HG02610 (cell line): Measurements from ENCODE around the gene C19orf53.
"Not testable (repeated sequence)": the region's sequence is repeated elsewhere in the genome, so short reads cannot be mapped to it uniquely, and the experiment has no call there.

Experiments used
- ATAC-seq: cut with Tn5 transposase; IDR thresholded peaks from one replicate; pipeline ENCODE4 v1.9.1; 2021; ENCODE audit warnings: mild to moderate bottlenecking, moderate library complexity; ENCODE audit not compliant: unreplicated experiment

C19orf53 gene

DNA sequence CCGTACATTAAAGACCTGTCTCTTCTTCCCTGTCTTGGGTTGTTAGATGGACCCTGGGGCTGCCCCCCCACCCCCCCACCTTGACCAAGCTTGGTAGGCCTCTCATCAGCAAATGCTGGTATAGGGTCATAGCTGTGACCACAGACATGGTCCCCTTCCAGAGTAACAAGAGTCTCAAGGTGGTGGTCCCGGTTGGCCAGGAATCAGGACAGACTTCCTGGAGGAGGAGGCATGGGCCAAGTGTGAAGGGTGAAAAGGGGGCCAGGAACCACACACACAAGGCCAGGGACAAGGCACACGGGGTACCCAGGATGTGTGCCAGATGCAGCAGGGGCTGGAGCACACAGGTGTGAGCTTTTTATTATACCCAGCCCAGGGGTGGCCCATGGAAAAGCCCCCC, 11.0 kb upstream of the C19orf53 start:
- ATAC-seq = no peak

DNA sequence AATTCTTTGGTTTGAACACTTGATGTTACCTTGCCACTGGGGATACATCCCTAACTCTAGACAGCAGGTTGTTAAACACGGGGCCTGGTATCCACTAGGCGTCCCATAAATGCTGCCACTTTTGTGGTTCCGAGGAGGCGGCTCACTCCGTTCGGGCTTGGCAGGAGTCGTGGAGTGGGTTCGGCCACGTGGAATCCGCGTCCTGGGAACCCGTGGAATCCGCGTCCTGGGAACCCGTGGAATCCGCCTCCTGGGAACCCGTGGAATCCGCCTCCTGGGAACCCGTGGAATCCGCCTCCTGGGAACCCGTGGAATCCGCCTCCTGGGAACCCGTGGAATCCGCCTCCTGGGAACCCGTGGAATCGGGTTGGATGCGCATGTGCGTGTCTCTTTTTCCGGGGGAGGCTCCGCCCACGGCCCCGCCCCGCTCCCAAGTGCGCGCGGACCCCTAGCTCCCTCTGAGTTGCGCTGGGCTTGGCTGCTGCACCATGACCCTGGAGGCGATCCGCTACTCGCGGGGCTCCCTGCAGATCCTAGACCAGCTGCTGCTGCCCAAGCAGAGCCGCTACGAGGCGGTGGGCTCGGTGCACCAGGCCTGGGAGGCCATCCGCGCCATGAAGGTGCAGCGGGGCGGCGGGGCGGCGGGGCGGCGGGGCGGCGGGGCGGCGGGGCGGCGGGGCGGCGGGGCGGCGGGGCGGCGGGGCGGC, 10.0 kb upstream of the C19orf53 start, which contains the start of gene MRI1:
MRI1 (plus strand) TSS at position 422 of the 707 bp plus-strand sequence; CDS start at position 489, 67 bp downstream.
- ATAC-seq = peak; percentile 54

DNA sequence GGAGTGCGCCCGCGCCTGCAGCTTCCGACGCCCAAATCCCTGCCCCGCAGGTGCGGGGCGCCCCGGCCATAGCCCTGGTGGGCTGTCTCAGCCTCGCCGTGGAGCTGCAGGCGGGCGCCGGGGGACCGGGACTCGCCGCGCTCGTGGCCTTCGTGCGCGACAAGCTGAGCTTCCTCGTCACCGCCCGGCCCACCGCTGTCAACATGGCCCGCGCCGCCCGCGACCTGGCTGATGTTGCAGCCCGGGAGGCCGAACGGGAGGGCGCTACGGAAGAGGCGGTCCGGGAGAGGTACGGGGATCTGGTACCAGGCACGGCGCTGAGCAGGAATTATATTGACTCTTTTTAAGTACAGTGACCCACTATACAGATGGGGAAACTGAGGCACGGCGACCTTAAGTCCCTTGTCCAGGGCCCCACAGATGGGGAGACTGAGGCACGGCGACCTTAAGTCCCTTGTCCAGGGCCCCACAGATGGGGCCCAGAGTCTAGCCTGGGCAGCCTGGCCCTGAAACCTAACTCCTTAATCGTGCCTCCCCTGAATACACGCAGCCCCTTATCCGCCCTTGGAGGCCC, 9.3 kb upstream of the C19orf53 start:
- ATAC-seq = no peak

DNA sequence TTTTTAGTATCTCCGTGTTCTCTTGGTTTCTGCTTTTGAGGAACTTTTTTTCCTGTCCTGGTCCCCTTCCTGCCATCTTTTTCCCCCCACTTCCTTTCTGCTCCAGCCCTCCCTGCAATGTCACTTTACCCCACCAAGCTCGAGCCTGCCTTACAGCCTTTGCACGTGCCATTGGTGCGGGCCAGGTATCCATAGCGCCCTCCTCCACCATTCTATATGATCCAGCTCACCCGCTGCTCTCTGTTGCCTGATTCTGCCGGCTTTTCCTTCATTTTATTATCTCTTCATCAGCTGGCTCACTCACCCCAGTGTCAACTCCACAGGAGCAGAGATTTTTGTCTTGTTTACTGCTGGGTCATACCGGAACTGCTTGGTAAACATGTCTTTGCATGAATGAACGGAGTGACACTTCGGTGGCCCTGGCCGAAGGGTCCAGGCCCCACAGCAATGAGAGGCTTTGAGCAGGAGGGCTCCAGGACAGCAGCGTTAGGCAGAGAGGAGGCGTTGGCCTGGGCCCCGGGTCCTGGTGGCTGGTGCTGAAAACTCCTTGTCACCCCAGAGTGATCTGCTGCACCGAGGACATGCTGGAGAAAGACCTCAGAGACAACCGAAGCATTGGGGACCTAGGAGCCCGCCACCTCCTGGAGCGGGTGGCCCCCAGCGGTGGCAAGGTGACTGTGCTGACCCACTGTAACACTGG, 8.7 kb upstream of the C19orf53 start:
- no peak for ATAC-seq

DNA sequence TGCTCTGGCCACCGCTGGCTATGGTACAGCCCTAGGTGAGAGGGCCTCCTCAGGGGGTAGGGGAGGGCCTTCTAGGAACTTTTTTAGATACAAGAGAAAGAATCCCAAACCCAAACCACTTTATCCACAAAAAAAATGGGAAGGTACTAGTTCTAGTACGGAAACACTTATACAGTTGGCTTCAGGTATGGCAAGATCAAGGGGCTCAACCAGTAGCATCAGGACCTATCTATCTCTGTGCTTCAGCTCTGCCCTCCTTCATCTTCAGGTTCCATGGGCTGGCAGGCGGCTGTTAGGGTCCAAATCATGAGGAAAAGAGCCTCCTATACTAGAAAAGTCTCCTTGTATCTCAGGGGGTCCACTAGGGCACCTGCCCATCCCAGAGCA, 8.2 kb upstream of the C19orf53 start:
- no peak for ATAC-seq

DNA sequence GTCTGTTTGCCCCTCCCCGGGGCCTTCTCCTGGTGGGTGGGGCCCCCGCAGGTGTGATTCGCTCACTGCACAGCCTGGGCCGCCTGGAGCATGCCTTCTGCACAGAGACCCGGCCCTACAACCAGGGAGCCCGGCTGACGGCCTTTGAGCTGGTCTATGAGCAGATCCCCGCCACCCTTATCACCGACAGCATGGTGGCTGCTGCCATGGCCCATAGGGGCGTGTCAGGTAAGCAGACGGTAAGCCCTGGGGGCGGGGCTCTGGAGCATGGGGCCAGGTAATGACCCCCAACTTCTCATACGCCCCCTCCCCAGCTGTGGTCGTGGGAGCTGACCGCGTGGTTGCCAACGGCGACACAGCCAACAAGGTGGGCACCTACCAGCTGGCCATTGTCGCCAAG, 5.7 kb upstream of the C19orf53 start:
- ATAC-seq = no peak

DNA sequence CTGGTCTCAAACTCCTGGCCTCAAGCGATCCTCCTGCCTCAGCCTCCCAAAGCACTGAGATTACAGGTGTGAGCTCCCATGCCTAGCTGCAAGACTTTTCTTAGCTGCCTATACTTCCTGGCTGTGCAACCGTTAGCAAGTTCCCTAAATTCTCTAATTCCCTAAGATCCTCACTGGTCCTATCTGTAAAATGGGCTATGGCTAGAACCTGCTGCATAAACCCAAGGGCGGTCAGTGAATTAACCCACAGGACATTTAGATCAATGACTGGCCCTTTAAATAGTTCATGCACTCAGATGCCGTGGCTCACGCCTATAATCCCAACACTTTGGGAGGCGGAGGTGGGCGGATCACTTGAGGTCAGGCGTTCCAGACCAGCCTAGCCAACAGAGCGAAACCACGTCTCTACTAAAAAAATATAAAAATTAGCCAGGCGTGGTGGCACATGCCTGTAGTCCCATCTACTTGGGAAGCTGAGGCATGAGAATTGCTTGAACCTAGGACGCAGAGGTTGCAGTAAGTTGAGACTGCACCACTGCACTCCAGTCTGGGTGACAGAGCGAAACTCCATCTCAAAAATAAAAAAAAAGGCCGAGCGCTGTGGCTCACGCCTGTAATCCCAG, 4.1 kb upstream of the C19orf53 start:
- ATAC-seq = no peak

DNA sequence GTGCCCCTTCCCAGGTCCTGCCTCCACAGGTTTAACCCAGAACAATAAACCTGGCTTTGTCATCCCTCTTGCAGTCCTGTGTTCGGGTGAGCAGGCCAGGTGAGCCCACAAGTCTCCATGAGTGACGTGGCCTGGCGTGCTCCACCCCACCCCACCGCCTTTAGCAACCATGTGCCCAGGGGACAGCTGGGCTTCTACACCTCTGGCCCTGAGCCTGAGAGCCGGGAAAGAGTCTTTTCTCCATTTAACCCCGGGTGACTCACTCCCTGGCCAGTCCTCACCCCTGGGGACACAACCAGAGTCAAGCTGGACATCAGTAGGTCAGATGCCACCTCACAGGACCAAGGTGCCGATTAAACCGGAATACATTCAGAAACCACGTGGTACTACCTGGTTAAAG, 4.1 kb downstream of the C19orf53 start:
- no peak for ATAC-seq

DNA sequence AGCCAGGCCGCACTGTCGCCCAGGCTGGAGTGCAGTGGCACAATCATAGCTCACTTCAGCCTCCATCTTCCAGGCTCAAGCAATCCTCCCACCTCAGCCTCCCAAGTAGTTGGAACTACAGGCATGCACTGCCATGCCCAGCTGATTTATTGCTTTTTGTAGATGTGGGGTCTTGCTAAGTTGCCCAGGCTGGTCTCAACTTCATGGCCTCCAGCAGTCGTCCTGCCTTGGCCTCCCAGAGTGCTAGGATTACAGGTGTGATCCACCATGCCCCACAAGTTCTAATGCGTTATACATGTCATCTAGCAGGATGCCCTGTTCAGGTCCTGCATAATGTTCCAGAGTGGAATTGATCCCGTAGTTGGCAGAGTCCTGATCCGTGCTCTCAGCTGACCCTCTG, 4.6 kb downstream of the C19orf53 start:
- ATAC-seq = no peak

DNA sequence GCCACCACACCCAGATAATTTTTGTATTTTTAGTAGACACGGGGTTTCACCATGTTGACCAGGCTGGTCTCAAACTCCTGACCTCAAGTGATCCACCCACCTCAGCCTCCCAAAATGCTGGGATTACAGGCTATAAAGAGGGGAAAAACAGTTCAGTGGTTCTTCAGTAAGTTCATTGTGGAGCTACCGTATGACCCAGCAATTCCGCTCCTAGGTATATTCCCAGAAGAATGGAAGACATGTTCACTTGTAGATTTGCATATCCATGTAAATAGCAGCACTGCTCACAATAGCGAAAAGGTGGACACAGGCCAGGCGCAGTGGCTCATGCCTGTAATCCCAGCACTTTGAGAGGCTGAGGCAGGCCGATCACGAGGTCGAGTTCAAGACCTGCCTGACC, 5.5 kb downstream of the C19orf53 start:
- not testable (repeated sequence) for ATAC-seq

DNA sequence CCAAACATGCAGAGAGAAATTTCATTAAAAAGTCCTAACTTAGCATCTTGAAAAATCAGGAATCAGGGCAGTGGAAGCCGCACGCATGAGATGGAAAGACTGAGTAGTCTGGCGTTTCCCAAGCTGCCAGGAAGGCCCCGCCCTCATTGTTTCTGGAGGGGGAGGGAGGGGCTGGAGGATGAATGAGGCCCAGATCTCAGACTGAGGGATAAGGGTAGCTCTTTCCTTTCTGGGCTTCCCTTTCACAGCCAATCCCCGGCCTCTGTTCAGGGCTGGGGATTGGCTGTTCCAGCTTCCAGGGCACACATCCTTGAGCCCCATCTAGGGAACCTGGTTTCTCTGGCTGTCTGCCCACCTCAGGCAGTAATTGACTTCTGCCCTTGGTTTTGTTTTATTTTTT, 7.3 kb downstream of the C19orf53 start:
- ATAC-seq = no peak

DNA sequence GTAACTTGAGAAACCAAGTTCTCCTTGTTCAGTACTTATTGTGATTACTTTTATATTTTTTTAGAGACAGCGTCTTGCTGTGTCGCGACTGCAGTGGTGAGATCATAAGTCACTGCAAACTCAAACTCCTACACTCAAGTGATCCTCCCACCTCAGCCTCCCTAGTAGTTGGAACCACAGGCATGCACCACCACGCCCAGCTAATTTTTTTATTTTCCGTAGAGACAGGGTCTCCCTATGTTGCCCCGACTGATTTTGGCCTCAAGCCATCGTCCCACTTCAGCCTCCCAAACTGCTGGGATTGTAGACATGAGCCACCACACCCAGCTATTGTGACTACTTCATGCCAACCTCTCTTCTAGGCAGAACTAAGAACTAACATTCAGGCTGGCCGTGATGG, 8.3 kb downstream of the C19orf53 start:
- no peak for ATAC-seq

DNA sequence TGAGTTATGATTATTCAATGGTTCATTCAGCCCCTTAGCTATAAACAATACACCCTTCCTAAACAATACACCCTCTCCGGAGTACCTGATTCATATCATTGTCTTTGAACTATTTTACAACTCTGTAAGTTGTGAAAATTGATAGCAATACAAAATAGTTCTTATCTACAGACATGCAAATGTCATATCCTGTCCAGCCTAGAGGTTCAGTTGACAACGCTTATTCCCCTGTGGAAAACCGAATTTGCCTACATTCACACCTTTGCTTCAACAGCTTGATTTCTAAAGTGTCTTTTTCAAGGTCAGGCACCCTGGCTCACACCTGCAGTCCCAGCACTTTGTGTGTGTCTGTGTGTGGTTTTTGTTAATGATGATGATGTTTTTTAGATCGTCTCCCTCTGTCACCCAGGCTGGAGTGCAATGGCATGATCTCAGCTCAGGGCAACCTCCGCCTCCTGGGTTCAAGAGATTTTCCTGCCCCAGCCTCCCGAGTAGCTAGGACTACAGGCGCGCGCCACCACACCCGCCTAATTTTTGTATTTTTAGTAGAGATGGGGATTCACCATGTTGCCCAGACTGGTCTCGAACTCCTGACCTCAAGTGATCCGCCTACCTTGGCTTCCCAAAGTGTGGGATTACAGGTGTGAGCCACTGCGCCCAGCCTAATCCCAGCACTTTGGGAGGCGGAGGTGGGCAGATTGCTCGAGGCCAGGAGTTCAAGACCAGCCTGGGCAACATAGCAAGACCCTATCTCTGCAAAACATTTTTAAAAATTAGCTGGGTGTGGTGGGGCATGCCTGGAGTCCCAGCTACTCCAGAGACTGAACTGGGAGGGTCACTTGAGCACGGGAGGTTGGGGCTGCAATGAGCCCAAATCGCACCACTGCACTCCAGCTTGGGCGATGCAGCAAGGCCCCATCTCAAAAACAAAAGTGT, 9.6 kb downstream of the C19orf53 start:
- ATAC-seq = no peak

DNA sequence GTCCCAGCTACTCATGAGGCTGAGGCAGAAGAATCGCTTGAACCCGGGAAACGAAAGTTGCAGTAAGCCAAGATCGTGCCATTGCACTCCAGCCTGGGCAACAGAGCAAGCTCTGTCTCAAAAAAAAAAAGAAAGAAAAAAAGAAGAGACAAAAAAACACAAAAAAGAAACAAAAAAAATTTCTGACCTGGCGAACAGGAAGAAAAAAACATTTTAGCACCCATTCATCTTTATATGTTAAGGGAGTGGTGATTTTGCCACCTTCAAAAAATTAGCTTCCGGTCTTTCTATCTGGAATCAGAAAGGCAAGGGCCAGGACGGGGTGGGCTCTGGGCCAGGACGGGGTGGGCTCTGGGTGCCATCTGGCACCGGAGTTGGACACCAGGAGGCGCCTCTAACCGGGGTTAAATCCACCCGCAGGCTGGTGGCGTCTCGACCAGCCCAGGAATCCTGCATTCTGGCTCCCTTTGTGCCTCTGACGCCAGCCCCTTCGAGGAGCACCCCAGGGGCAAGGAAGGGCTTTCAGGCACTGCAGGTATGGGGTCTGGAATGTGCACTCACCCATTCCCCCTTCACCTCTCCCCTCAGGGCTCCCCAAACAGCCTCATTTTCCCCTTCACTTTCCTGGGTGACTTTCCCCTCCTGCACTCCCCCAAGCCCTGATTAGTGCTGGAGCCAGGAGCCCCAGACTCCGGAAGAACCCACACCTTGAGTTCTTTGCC, 10.6 kb downstream of the C19orf53 start:
- no peak for ATAC-seq

DNA sequence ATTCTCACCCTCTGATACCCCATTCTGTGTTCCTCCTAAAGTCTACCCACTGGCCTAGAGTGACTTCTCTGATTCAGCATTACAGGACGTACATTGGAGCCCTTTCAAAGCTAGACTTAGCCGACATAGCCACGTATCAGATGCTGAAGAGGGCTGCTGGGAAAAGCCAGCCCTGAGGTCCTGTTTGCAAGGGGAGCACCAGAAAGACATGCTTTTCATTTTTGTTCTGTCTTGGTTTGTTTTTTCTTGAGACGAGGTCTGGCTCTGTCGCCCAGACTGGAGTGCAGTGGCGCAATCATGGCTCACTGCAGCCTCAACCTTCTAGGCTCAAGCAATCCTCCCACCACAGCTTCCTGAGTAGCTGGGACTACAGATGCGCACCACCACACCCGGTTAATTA, 14.7 kb downstream of the C19orf53 start:
- no peak for ATAC-seq

DNA sequence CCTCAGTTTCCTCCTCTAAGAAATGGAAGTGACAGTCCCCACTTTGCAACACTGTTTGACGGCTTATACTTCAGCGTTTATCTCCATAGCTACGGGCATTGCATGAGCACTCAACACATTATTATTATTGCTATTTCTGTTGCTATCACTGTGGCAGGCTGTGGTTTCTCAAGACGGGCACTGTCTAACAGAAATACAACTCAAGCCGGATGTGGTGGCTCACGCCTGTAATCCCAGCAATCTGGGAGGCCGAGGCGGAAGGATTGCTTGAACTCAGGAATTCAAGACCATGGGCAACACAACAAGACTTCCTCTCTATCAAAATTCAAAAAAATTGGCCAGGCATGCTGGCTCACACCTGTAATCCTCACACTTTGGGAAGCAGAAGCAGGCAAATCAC, 16.1 kb downstream of the C19orf53 start:
- no peak for ATAC-seq

DNA sequence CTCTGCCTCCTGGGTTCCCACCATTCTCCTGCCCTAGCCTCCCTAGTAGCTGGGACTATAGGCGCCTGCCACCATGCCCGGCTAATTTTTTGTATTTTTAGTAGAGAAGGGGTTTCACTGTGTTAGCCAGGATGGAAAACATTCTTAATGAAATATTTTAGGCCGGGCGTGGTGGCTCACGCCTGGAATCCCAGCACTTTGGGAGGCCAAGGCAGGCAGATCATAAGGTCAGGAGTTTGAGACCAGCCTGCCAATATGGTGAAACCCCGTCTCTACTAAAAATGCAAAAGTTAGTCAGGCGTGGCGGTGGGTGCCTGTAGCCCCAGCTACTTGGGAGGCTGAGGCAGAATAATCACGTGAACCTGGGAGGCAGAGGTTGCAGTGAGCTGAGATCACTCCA, 19.1 kb downstream of the C19orf53 start:
- not testable (repeated sequence) for ATAC-seq

DNA sequence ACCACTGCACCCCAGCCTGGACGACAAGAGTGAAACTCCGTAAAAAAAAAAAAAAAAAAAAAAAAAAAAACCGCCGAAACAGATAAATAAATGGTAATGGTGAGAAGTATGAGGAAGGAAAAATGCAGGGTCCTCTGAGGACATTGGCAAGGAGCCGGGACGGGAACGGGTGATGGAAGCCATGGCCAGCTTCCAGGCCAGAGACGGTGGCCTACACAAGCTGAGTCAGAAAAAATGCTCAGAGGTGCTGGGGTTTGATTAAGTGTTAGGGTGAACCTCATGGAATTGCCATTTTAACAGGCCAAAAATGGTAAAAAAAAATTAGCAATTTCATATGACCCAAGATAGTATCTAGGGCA, 20.1 kb downstream of the C19orf53 start:
- no peak for ATAC-seq

DNA sequence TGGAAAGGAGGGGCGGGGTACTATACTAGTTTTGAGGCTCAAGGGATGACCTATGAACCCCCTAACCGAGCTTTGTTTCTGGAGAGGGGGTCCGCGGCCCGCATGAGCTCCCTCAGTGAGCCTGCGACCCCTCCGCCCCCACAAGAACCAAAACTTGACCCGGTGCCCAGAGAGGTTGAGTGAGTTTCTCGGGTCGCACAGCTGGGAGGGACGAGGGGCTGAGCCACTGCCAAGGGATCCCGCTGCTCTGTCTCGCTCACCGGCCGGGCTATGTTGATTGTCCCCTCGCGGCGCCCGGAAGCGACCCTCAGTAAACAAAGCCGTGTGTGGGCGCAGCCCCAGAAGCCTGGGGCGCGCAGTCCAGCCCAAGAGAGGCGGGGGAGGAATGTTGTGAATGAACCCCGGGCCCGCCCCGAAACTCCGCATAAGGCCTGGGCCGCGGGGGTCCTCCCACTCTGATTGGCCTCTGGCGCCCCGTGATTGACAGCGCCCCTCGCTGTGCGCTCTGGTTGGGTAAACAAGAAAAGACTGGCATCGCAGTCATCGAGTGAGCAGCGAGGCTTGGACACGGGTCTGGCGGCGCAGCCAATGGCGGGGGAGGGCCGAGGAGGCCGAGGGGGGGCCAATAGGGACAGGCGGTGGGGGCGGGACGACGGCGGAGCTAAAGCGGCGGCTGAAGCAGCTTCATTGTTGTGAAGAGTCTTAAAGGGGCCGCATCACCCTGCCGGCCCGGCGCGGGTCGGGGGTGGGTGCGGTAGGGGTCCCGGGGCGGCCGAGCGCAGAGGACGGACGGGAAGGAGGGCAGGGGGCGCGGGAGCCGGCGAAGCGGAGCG, 20.7 kb downstream of the C19orf53 start, which contains the start of gene ZSWIM4:
ZSWIM4 (plus strand) TSS at position 687 of the 833 bp plus-strand sequence. CDS start 206 bp downstream, outside the sequence.
- peak; percentile 95 for ATAC-seq
